ENCODE data around the gene HIVEP1.

DNA sequence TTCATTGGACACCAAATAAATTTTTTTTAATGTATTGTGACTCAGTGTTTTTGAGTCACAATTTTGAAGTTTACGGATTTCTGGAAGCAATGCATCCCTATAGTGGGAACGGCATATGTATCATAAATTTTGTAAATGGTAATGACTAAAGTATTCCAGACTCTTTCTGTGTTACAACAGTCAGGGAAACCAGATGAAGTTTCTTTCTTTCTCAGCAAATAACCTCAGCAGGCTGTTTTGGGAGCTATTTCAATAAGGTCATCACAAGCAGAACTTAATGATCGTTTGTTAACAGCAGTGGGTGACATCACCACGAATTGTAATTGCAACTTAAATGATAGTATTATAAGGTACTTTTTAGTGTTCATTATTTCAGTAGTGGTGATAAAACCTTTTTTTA lies 52.0 kb downstream of the HIVEP1 start:
- TF ChIP-seq CTCF (IDR thresholded peaks at IDR 0.05): no peak
- TF ChIP-seq ZFX (IDR thresholded peaks at IDR 0.05; ENCODE audit: borderline replicate concordance): no peak
